H1 (cell line): Measurements from ENCODE around the gene IFITM2. TPM values are rescaled to one million over a fixed set of nuclear protein-coding genes. Genes with fewer than 3 reads are reported as not detected.

Experiments used
- CTCF ChIA-PET: fragments of 300-600 bp; sonication (Branson Sonifier 250); formaldehyde crosslinking; loops from one replicate; lab custom pipeline; 2021; ENCODE audit not compliant: partially characterized antibody; lab: Charles Lee
- POLR2A ChIA-PET: fragments of 300-600 bp; sonication (Branson Sonifier 250); formaldehyde crosslinking; loops from one replicate; lab custom pipeline; 2021; ENCODE audit warnings: inconsistent platforms; ENCODE audit not compliant: partially characterized antibody; lab: Charles Lee
- DNase-seq, 2 experiments: peaks; one replicate each; pipeline versions ENCODE4 v3.0.0 to v3.0.0-alpha.2; 2010 to 2022; ENCODE audit warnings: low spot score in 2 of 2, low read depth in 1 of 2, mixed read lengths in 1 of 2
- FAIRE-seq: peaks from 2 replicates; lab custom pipeline; 2011; peaks lifted over from hg19 to GRCh38; lab: Jason Lieb, UNC
- H2AFZ ChIP-seq: 2 replicates; pipeline ENCODE4 v1.8.1; 2012; ENCODE audit warnings: low read length, inconsistent platforms
- H2AK5ac ChIP-seq: 2 replicates; pipeline ENCODE4 v1.6.1; 2013; ENCODE audit warnings: low read depth, low read length
- H2BK120ac ChIP-seq: replicated peaks from 2 replicates; pipeline ENCODE3; 2013; ENCODE audit warnings: low read depth, low read length, inconsistent platforms
- H2BK12ac ChIP-seq: 2 replicates; pipeline ENCODE4 v1.6.1; 2013; ENCODE audit warnings: low read depth, low read length
- H2BK15ac ChIP-seq: 2 replicates; pipeline ENCODE4 v1.6.1; 2013; ENCODE audit warnings: low read length
- H2BK20ac ChIP-seq: 2 replicates; pipeline ENCODE4 v1.6.1; 2013; ENCODE audit warnings: low read length
- H2BK5ac ChIP-seq: 2 replicates; pipeline ENCODE4 v1.6.1; 2013; ENCODE audit warnings: low read depth, low read length
- H3K14ac ChIP-seq: 2 replicates; pipeline ENCODE4 v1.6.1; 2013; ENCODE audit warnings: inconsistent platforms; ENCODE audit not compliant: insufficient read length
- H3K18ac ChIP-seq: 2 replicates; pipeline ENCODE4 v1.6.1; 2013; ENCODE audit warnings: low read length; ENCODE audit errors: extremely low read depth
- H3K23ac ChIP-seq: 2 replicates; pipeline ENCODE4 v1.6.1; 2013; ENCODE audit warnings: inconsistent platforms; ENCODE audit not compliant: insufficient read length
- H3K23me2 ChIP-seq: 2 replicates; pipeline ENCODE4 v1.6.1; 2013; ENCODE audit warnings: low read depth, low read length
- H3K27ac ChIP-seq: 2 replicates; pipeline ENCODE4 v1.6.1; 2011; ENCODE audit warnings: low read depth, low read length, inconsistent platforms
- H3K27me3 ChIP-seq, 4 experiments: replicated peaks in 1 of 4; 1 replicate in 1 of 4; 2 replicates in 3 of 4; pipeline versions ENCODE4 v1.6.1 to v1.8.1; 2011 to 2013; ENCODE audit warnings: low read length in 3 of 4, mild to moderate bottlenecking in 3 of 4, inconsistent platforms in 2 of 4, mixed read lengths in 2 of 4, moderate library complexity in 1 of 4; ENCODE audit not compliant: control insufficient read depth in 3 of 4, insufficient read depth in 3 of 4; ENCODE audit errors: extremely low read depth in 1 of 4
- H3K36me3 ChIP-seq, 4 experiments: 2 replicates each; pipeline versions ENCODE4 v1.6.1 to v1.8.1; 2011 to 2013; ENCODE audit warnings: mild to moderate bottlenecking in 4 of 4, low read length in 3 of 4, moderate library complexity in 2 of 4, control low read depth in 1 of 4, inconsistent platforms in 1 of 4; ENCODE audit not compliant: insufficient read depth in 4 of 4, control insufficient read depth in 2 of 4
- H3K4ac ChIP-seq: replicated peaks from 2 replicates; pipeline ENCODE3; 2013; ENCODE audit warnings: low read length, low read depth, mixed read lengths, inconsistent platforms; ENCODE audit not compliant: insufficient read length
- H3K4me1 ChIP-seq, 4 experiments: replicated peaks in 1 of 4; 1 replicate in 1 of 4; 2 replicates in 3 of 4; pipeline versions ENCODE4 v1.6.1 to v1.8.1; 2011 to 2013; ENCODE audit warnings: low read length in 3 of 4, inconsistent platforms in 2 of 4, mixed read lengths in 1 of 4; ENCODE audit not compliant: insufficient read depth in 4 of 4, control insufficient read depth in 3 of 4
- H3K4me2 ChIP-seq, 2 experiments: 2 replicates each; pipeline versions ENCODE4 v1.6.1 to v1.8.1; 2011 to 2013; ENCODE audit warnings: low read depth in 2 of 2, low read length in 2 of 2, control low read depth in 1 of 2, inconsistent platforms in 1 of 2, mild to moderate bottlenecking in 1 of 2; ENCODE audit not compliant: insufficient read depth in 1 of 2
- H3K4me3 ChIP-seq, 4 experiments: fragments of 200-600, 300-600 bp in 1 of 4; sonication (generic), shearing (Covaris generic), sonication (Bioruptor Twin) in 1 of 4; 2 replicates each; pipeline versions ENCODE4 v1.5.1 to v1.8.1; 2011 to 2016; ENCODE audit warnings: low read length in 4 of 4, low read depth in 3 of 4, control low read depth in 2 of 4, inconsistent platforms in 2 of 4, mild to moderate bottlenecking in 2 of 4, mixed read lengths in 1 of 4, moderate library complexity in 1 of 4; ENCODE audit not compliant: insufficient read depth in 2 of 4; ENCODE audit errors: extremely low read depth in 1 of 4
- H3K56ac ChIP-seq: replicated peaks from 2 replicates; pipeline ENCODE3; 2013; ENCODE audit warnings: low read depth, mild to moderate bottlenecking, mixed read lengths, low read length, inconsistent platforms; ENCODE audit not compliant: insufficient read length
- H3K79me1 ChIP-seq: 2 replicates; pipeline ENCODE4 v1.6.1; 2013; ENCODE audit warnings: low read depth, low read length, control low read depth
- H3K79me2 ChIP-seq, 2 experiments: 2 replicates each; pipeline versions ENCODE4 v1.6.1 to v1.8.1; 2012 to 2013; ENCODE audit warnings: low read length in 2 of 2, mild to moderate bottlenecking in 2 of 2, inconsistent platforms in 1 of 2; ENCODE audit not compliant: insufficient read depth in 2 of 2, control insufficient read depth in 1 of 2
- H3K9ac ChIP-seq, 4 experiments: replicated peaks in 1 of 4; 1 replicate in 1 of 4; 2 replicates in 3 of 4; pipeline versions ENCODE4 v1.6.1 to v1.8.1; 2011 to 2013; ENCODE audit warnings: low read depth in 3 of 4, low read length in 3 of 4, control low read depth in 2 of 4, mild to moderate bottlenecking in 2 of 4, moderate library complexity in 2 of 4, inconsistent platforms in 1 of 4; ENCODE audit errors: extremely low read depth in 1 of 4
- H3K9me3 ChIP-seq, 2 experiments: 2 replicates each; pipeline versions ENCODE4 v1.6.1 to v1.8.1; 2012 to 2013; ENCODE audit warnings: mild to moderate bottlenecking in 2 of 2, moderate library complexity in 2 of 2, control low read depth in 1 of 2, inconsistent platforms in 1 of 2, low read depth in 1 of 2, low read length in 1 of 2, mixed read lengths in 1 of 2; ENCODE audit not compliant: insufficient read depth in 2 of 2
- H4K20me1 ChIP-seq, 2 experiments: replicated peaks in 1 of 2; 2 replicates each; pipeline versions ENCODE3 to v1.8.1; 2011 to 2013; ENCODE audit warnings: inconsistent platforms in 2 of 2, low read length in 2 of 2, mild to moderate bottlenecking in 1 of 2; ENCODE audit not compliant: insufficient read depth in 2 of 2, control insufficient read depth in 1 of 2
- H4K5ac ChIP-seq: 2 replicates; pipeline ENCODE4 v1.6.1; 2013; ENCODE audit warnings: low read length, low read depth, mixed read lengths, inconsistent platforms; ENCODE audit not compliant: insufficient read length
- H4K8ac ChIP-seq: 2 replicates; pipeline ENCODE4 v1.8.0; 2013; ENCODE audit warnings: mild to moderate bottlenecking, moderate library complexity, low read length, inconsistent platforms; ENCODE audit not compliant: insufficient read depth; ENCODE audit errors: extremely low read depth
- H4K91ac ChIP-seq: replicated peaks from 2 replicates; pipeline ENCODE3; 2013; ENCODE audit warnings: low read length, mixed read lengths, inconsistent platforms; ENCODE audit not compliant: insufficient read length
- E2F6 ChIP-seq: IDR thresholded peaks from 2 replicates; pipeline ENCODE4 v1.6.1; 2012; ENCODE audit warnings: inconsistent platforms
- HDAC6 ChIP-seq: IDR thresholded peaks from one replicate; pipeline ENCODE4 v1.7.1; 2012; ENCODE audit warnings: low read depth, mild to moderate bottlenecking, inconsistent platforms, low read length, moderate library complexity
- NANOG ChIP-seq: IDR thresholded peaks from 2 replicates; pipeline ENCODE4 v1.6.1; 2011; ENCODE audit warnings: low read length, low read depth, mild to moderate bottlenecking, inconsistent platforms; ENCODE audit not compliant: insufficient read depth, poor library complexity, severe bottlenecking
- TAF1 ChIP-seq: IDR thresholded peaks from 2 replicates; pipeline ENCODE4 v1.6.1; 2011; ENCODE audit warnings: mild to moderate bottlenecking, low read depth, low read length
- WGBS, 2 experiments: shearing (Covaris generic) in 1 of 2; methylation state at CpG; one replicate each; pipeline versions ENCODE4 v1.1.6 to v1.1.7; 2013 to 2015; ENCODE audit warnings: low lambda C conversion rate in 2 of 2, mixed read lengths in 2 of 2, inconsistent platforms in 1 of 2, low coverage in 1 of 2, missing lambda C conversion rate in 1 of 2; ENCODE audit not compliant: insufficient replicate concordance in 2 of 2, insufficient coverage in 1 of 2, insufficient read length in 1 of 2; ENCODE audit errors: extremely low coverage in 1 of 2, missing lambda C conversion rate in 1 of 2; 5-methylcytosine and 5-hydroxymethylcytosine counted together
- polyA plus RNA-seq, 7 experiments: library from polyadenylated mRNA; depleted of rRNA in 3 of 7; stranded (reverse) in 5 of 7; unstranded in 2 of 7; fragments of >200 nt in 5 of 7; fragments of 200-250 nt in 2 of 7; gene quantifications; 1 replicate in 5 of 7; 2 replicates in 1 of 7; 4 replicates in 1 of 7; pipeline versions ENCODE4 v1.2.1 to v1.2.3, GENCODE V29; 2011 to 2013; ENCODE audit warnings: missing spikeins in 2 of 7, mixed read lengths in 2 of 7
- total RNA-seq: library from RNA; stranded (reverse); fragmentation: NEBNext Ultra II Directional; extraction: Animal tissue kit (Norgen Biotek cat#: 25700); gene quantifications from 2 replicates; pipeline ENCODE4 v1.2.1, GENCODE V29; 2021

Gene IFITM2
- total and polyA plus RNA-seq, 2 of the 8 experiments (the other 6 are each of a cell fraction or from before 2014, with no cell fraction given) = 399 to 764 TPM

GRCh38 chr11:306645-307371 lies 808 bp upstream of the IFITM2 start:
- H3K9me3 ChIP-seq = no peaks in the 10 kb centered on the region
- peak overlapping the region; percentile 99 for H2BK12ac ChIP-seq
- POLR2A ChIA-PET = interaction anchor here (0.6 to 5.2 kb wide), 10 partner anchors 10 to 62 kb away, joined by 3 to 33 read pairs (median 4); no protein-coding TSS in a partner anchor
- no peaks in the 10 kb centered on the region; a peak in 1 of 7 replicates for H3K27me3 ChIP-seq
- H2BK120ac ChIP-seq = peak overlapping the region; percentile 97
- no peak for DNase-seq
- peak overlapping the region; percentile 71 for H4K91ac ChIP-seq
- 85% methylated on average over 17 of the region's 17 CpGs; no CpG with 5 or more reads in 1 of the 2 experiments for WGBS, 2 experiments
- H3K23me2 ChIP-seq = peaks cover 5% of the 10 kb centered on the region; the same call in 1 of the 2 replicates
- peak overlapping the region; percentile 86; the same call in 1 of the 2 replicates for H2AK5ac ChIP-seq
- peaks cover 0 to 3% of the 10 kb centered on the region in 2 experiments; a peak in 1 of 4 replicates for H3K79me2 ChIP-seq
- no peaks in the 10 kb centered on the region for H3K79me1 ChIP-seq
- CTCF ChIA-PET = interaction anchor here (0.8 to 6.1 kb wide), 21 partner anchors 9 to 211 kb away, joined by 3 to 52 read pairs (median 4); no protein-coding TSS in a partner anchor
- FAIRE-seq = no peak
- peak overlapping the region; percentile 75; the same call in 1 of the 2 replicates for H2BK15ac ChIP-seq
- no peak overlapping the region for H3K4me3 ChIP-seq
- H2AFZ ChIP-seq = no peak overlapping the region
- peak overlapping the region; percentile 64 for H3K56ac ChIP-seq
- H3K4me2 ChIP-seq = no peak overlapping the region; a peak in 1 of 4 replicates
- H4K8ac ChIP-seq = peak overlapping the region; percentile 73
- H3K27ac ChIP-seq = no peak overlapping the region
- H3K14ac ChIP-seq = no peak overlapping the region
- H2BK20ac ChIP-seq = peak overlapping the region; percentile 100
- no peak overlapping the region for H4K5ac ChIP-seq
- H3K4me1 ChIP-seq = peaks cover 12 to 40% (median 29%) of the 10 kb centered on the region in 4 experiments
- no peak overlapping the region for H3K9ac ChIP-seq
- no peak for TF ChIP-seq HDAC6
- 0 out of 2 replicates have a peak, but pooled peaks have one; percentile 34 for TF ChIP-seq E2F6
- no peak for TF ChIP-seq NANOG
- no peak for TF ChIP-seq TAF1
- peak overlapping the region; percentile 73 for H3K4ac ChIP-seq
- H3K18ac ChIP-seq = peak overlapping the region; percentile 71
- no peaks in the 10 kb centered on the region for H4K20me1 ChIP-seq
- H2BK5ac ChIP-seq = peak overlapping the region; percentile 82; the same call in 1 of the 2 replicates
- no peaks in the 10 kb centered on the region for H3K36me3 ChIP-seq
- H3K23ac ChIP-seq = no peak overlapping the region
